Kidney tubule cell (primary cell): Measurements from ENCODE around the gene CR1.
A peak's percentile ranks its signal among the peaks of the same experiment; 100 is the strongest.
"Not testable (repeated sequence)": the region's sequence is repeated elsewhere in the genome, so short reads cannot be mapped to it uniquely, and the experiment has no call there.

ENCODE experiments used
- DNase-seq: peaks from one replicate; pipeline ENCODE4 v3.0.0-alpha.2; 2018; ENCODE audit warnings: low spot score

Gene CR1

GRCh38 chr1:207591205-207591604, 95.2 kb downstream of the CR1 start:
- DNase-seq: not testable (repeated sequence)

GRCh38 chr1:207594095-207594494, 98.1 kb downstream of the CR1 start:
- not testable (repeated sequence) for DNase-seq

- no peak for DNase-seq
Observed at GRCh38 chr1:207603777-207604176, 107.8 kb downstream of the CR1 start.

DNA sequence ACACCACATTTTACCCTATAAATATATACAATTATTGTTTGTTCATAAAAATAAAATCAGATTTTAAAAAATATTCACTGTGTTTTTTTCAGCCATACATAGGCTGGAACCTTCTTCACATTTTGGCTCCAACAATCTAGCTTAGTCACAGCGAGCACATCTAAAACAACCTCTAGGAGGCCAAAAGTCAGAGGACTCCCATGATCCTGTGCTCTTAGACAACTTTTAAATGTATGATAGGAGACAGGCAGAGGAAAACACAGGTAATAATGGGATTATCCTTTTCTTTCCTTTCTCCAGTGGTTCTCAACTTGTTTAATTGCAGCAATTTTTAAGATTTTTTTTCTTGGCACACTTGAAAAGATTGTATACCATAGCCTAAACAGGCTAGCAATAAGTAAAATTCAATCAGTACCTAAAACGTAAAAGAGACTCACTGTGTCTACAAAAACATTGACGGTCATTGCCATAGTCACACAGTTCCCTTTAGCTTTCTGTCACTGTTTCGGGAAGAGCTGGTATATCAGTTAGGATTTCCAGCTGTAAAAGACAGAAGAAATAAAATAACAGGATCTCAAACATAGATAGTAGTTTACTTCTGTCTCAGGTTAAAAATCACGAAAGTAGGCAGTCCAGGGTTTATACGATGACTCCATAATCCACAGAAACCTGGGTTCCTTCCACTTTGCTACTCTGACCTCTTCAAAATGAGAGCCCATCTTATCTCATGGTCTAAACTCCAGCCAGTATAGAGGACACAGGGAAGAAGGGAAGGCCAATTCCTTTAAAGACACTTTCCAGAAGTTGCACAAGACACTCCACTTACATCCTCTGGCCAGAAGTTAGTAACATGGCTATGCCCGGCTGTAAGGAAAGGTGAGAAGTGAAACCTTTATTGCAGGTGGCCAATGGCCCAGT, 109.7 kb downstream of the CR1 start:
- no peak for DNase-seq

DNA sequence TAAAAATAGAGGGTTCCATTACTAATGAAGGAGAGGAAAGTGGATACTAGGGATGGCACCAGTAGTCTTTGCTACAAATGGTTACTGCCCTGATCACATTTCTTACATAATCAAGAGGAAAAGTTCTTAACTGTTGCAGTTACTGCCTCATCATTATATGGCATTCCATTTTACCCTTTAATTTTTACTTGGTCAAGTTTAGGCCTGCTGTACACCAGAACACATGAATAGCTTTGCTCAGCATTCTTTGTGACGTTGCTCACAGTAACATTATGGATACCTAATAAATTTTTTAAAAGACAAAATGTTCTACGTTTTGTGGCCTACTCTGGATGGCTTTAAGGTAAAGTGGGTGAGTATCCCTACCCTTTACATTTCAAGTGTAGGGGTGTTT, 110.4 kb downstream of the CR1 start:
- DNase-seq: no peak

DNA sequence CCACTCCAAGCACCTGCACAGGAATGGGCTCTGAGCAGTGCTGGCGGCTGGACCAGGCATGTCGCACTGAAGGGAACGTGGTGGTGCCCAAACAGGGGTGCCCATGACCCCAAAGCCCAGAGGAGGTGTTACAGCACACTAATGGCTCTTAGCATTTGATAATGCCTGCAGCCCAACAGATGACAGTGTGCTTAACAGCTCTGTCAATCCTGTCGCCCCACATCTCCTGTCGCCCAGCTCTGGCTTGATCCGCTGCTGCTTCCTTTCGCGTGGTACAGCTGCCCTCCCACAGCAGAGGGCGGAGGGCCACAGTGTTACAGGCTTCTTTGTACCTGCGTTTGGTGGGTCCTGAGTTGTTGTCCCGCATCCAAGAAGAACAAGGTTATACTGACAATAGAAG, 116.8 kb downstream of the CR1 start:
- DNase-seq: no peak

DNA sequence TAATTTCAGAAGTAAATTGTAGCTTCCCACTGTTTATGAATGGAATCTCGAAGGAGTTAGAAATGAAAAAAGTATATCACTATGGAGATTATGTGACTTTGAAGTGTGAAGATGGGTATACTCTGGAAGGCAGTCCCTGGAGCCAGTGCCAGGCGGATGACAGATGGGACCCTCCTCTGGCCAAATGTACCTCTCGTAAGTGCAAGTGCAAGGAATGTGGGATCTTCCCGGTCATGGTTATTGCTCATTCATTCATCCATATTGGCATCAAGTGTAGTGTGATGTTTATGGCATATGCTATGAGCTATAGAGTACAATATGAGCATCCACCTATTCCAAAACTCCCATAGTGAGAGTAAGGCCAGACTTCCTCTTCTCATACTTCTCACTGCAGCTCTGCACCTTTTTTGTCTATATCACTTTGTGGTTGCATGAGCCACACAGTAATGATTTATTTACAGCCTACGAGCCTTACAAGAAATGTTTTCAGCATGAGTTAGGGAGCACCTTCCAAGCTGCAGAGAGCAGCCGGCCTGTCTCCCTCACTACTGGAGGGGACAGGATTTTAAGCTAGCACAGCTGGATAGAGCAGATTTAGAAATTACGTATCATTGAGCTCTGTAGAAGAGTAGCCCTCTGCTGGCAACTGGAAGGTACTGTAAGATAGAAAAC, 124.0 kb downstream of the CR1 start:
- peak; percentile 70 for DNase-seq

- DNase-seq: no peak
Observed at GRCh38 chr1:207620543-207620893, 124.6 kb downstream of the CR1 start.

- not testable (repeated sequence) for DNase-seq
Observed at GRCh38 chr1:207625504-207626071, 129.6 kb downstream of the CR1 start.

GRCh38 chr1:207626972-207627337, 131.0 kb downstream of the CR1 start:
- DNase-seq: no peak

DNA sequence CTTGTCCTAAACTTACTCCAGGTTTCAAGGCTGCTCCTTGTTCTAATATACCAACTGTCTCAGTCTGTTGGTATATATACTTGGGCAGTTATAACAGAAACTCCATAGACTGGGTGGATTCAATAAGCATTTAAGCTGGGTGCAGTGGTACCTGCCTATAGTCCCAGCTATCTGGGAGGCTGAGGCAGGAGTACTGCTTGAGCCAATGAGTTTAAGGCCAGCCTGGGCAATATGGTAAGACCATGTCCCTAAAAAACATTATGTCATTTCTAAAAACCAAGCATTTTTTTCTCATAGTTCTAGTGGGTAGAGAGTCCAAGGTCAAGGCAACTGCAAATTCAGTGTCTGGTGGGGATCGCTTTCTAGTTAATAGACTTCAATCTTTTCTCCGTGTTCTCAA, 131.5 kb downstream of the CR1 start:
- no peak for DNase-seq

GRCh38 chr1:207628776-207629175, 132.8 kb downstream of the CR1 start:
- no peak for DNase-seq

- no peak for DNase-seq
Observed at GRCh38 chr1:207631137-207631536, 135.2 kb downstream of the CR1 start.

DNA sequence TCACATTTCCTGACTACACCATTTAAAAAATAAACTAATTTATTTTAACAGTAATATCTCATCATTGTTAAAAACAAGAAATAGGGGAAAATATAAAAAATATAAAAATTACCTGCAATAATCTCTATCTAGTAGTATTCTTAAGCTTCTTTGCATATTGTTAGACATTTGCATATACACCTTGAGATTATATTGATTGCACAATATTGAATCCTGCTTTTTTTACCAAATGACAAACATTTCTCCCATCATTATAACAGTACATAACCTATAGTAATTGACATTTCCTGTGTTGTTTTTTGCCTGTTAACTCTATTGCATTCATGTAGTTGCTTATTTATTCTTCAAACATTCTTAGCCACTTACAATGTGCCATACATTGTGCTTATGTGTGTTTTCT, 137.3 kb downstream of the CR1 start:
- DNase-seq: no peak

DNA sequence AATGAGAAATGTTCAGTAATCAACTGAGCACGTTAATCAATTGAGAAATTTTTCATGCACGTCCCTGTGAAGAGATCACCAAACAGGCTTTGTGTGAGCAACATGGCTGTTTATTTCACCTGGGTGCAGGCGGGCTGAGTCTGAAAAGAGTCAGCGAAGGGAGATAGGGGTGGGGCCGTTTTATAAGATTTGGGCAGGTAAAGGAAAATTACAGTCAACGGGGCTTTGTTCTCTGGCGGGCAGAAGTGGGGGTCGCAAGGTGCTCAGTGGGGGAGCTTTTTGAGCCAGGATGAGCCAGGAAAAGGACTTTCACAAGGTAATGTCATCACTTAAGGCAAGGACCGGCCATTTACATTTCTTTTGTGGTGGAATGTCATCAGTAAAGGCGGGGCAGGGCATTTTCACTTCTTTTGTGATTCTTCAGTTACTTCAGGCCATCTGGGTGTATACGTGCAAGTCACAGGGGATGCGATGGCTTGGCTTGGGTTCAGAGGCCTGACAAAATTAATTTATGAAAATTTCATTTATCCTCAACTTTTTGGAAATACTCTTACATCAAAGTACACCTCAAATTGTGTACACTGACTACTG, 137.8 kb downstream of the CR1 start:
- DNase-seq: not testable (repeated sequence)

- not testable (repeated sequence) for DNase-seq
Observed at GRCh38 chr1:207634293-207634692, 138.3 kb downstream of the CR1 start.

DNA sequence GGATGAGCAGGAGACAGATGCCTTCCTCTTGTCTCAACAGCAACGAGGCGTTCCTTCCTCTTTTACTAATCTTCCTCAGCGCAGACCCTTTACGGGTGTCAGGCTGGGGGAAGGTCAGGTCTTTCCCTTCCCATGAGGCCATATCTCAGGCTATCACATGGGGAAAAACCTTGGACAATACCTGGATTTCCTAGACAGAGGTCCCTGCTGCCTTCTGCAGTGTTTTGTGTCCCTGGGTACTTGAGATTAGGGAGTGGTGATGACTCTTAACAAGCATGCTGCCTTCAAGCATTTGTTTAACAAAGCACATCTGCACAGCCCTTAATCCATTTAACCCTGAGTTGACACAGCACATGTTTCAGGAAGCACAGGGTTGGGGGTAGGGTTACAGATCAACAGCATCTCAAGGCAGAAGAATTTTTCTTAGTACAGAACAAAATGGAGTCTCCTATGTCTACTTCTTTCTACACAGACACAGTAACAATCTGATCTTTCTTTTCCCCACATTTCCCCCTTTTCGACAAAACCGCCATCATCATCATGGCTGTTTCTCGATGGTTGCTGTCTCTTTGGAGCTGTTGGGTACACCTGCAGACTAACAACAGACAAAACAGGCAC, 139.7 kb downstream of the CR1 start:
- DNase-seq: not testable (repeated sequence)

- not testable (repeated sequence) for DNase-seq
Observed at GRCh38 chr1:207638487-207639145, 142.7 kb downstream of the CR1 start.

GRCh38 chr1:207639362-207639761, 143.4 kb downstream of the CR1 start:
- not testable (repeated sequence) for DNase-seq

GRCh38 chr1:207644166-207644851, 148.4 kb downstream of the CR1 start:
- no peak for DNase-seq
